ENCODE results near the gene ZNF37A.
"Not testable (repeated sequence)": the region's sequence is repeated elsewhere in the genome, so short reads cannot be mapped to it uniquely, and the experiment has no call there.

The ZNF37A gene

DNA sequence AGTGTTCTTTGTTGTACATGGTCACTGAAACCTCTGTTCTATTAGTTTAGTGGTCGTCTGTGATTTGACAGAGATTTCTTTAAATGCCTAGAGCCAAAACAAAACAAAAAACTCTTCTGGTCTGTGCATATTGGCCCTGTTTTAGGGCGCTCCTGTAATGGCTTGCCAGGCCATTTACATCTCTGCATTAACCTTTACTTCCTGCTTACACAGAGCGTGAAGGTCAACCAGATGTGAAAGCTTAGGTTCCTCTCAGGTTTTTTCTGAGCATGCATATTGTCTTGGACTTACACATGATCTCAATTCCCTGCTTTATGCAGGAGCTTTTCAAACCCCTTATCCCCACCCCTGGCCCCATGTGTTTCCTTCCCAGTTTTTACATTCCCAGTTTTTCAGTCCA lies 9.6 kb downstream of the ZNF37A start:
- no peaks in the 10 kb centered on the region for H3K27me3 Mint-ChIP-seq (ENCODE audit: low read depth)
- DNase-seq (ENCODE audit: low spot score), result no peak
- H3K4me3 Mint-ChIP-seq, result no peak overlapping the region
- no peaks in the 10 kb centered on the region for H3K4me1 Mint-ChIP-seq (ENCODE audit: low read depth)
- H3K27ac Mint-ChIP-seq, result no peak overlapping the region
- H3K9me3 Mint-ChIP-seq, result peaks cover 94% of the 10 kb centered on the region
- peaks cover 92% of the 10 kb centered on the region for H3K36me3 Mint-ChIP-seq (ENCODE audit: low read depth)

DNA sequence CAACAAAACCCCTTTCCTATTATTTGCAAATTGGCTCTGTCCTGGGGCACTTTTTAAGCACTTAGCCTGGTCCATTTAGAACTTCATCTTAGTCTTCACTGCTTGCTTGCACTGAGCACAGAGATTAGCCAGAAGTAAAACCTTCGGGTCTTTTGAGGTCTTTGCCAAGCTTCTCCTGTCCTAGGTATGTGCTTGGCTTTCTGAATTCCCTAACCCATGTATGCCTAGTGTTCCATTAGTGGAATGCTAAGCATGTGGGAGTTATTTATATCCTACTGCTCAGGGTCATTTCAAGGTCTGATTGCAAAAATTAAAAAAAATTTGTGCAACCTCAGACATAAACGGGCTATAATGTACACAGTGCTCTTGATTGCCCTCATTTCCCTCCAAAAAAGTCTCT lies 18.0 kb downstream of the ZNF37A start:
- Mint-ChIP-seq H3K27ac (no peak overlapping the region), H3K4me3 (no peak overlapping the region), H3K9me3 (peaks cover 79% of the 10 kb centered on the region), H3K4me1 (ENCODE audit: low read depth) (no peaks in the 10 kb centered on the region), H3K27me3 (ENCODE audit: low read depth) (no peaks in the 10 kb centered on the region), H3K36me3 (ENCODE audit: low read depth) (peaks cover 51% of the 10 kb centered on the region)
- no peak for DNase-seq (ENCODE audit: low spot score)

DNA sequence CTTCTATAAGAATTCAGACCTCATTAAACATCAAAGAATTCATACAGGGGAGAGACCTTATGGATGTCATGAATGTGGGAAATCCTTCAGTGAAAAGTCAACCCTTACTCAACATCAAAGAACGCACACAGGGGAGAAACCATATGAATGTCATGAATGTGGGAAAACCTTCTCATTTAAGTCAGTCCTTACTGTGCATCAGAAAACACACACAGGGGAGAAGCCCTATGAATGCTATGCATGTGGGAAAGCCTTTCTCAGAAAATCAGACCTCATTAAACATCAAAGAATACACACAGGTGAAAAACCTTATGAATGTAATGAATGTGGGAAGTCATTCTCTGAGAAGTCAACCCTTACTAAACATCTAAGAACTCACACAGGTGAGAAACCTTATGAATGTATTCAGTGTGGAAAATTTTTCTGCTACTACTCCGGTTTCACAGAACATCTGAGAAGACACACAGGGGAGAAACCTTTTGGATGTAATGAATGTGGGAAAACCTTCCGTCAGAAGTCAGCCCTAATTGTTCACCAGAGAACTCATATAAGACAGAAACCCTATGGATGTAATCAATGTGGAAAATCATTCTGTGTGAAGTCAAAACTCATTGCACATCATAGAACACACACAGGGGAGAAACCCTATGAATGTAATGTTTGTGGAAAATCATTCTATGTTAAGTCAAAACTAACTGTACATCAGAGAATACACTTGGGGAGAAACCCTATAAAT lies 24.1 kb downstream of the ZNF37A start:
- Mint-ChIP-seq H3K27ac (no peak overlapping the region), H3K4me3 (no peak overlapping the region), H3K4me1 (ENCODE audit: low read depth) (no peaks in the 10 kb centered on the region), H3K27me3 (ENCODE audit: low read depth) (no peaks in the 10 kb centered on the region), H3K36me3 (ENCODE audit: low read depth) (peaks cover 58% of the 10 kb centered on the region), H3K9me3 (peaks cover 89% of the 10 kb centered on the region)
- no peak for DNase-seq (ENCODE audit: low spot score)

DNA sequence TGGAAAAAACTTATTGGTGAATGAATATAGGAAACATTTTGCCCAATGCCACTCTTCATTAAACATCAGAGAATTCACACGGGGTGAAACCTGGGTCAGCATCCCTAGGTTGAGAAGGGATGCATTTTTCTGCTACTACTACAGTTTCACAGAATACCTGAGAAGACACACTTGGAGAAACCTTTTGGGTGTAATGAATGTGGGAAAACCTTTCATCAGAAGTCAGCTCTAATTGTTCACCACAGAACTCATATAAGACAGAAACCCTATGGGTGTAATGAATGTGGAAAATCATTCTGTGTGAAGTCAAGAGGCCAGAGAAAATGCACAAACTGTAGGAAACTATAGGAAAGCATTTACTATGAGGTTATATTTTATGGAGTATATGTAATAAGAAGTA lies 24.9 kb downstream of the ZNF37A start:
- Mint-ChIP-seq H3K9me3 (peaks cover 91% of the 10 kb centered on the region), H3K4me3 (no peak overlapping the region), H3K27ac (no peak overlapping the region), H3K27me3 (ENCODE audit: low read depth) (no peaks in the 10 kb centered on the region), H3K4me1 (ENCODE audit: low read depth) (no peaks in the 10 kb centered on the region), H3K36me3 (ENCODE audit: low read depth) (peaks cover 55% of the 10 kb centered on the region)
- DNase-seq (ENCODE audit: low spot score), result no peak

DNA sequence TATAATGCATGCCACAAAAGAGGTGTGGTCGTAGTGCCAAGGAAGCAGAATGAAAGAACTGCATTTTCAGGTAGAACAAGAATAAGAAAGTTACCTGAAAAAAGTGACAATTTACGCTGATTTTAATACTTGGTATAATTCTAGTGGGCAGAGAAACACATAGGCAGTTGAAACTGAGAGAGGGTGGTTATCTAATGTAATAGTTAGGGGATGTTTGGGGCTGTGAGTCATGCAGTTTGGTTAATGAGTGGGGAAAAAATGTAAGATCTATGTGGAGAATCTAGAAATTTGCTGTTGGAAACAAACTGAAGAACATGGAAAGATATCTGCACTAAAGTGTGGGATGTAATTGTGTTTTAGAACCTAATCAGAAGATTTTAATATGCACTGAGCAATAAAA lies 33.7 kb downstream of the ZNF37A start:
- H3K36me3 Mint-ChIP-seq (ENCODE audit: low read depth), result peaks cover 5% of the 10 kb centered on the region
- no peak overlapping the region for H3K27ac Mint-ChIP-seq
- no peak for DNase-seq (ENCODE audit: low spot score)
- peaks cover 83% of the 10 kb centered on the region for H3K9me3 Mint-ChIP-seq
- no peaks in the 10 kb centered on the region for H3K27me3 Mint-ChIP-seq (ENCODE audit: low read depth)
- no peak overlapping the region for H3K4me3 Mint-ChIP-seq
- no peaks in the 10 kb centered on the region for H3K4me1 Mint-ChIP-seq (ENCODE audit: low read depth)

DNA sequence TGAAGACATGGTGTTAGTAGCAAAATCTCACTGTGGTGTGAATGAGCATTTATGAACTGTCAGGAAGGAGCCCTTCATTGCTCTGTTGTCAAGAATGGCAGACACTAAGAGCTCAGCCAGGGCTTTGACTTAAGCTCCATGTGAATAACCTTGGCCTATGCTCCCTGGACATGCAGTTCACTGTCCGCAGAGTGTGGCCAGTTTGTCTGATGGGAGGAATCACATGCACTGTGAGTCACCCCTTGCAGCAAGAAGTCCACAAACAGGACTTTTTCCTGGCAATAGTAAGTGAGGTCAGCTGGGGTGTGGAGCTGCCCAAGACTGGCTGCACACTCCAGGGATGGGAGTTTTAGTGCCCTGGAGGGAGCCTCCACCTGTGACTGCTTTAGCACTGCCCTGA lies 49.5 kb downstream of the ZNF37A start:
- no peaks in the 10 kb centered on the region for H3K36me3 Mint-ChIP-seq (ENCODE audit: low read depth)
- no peak overlapping the region for H3K4me3 Mint-ChIP-seq
- peaks cover 48% of the 10 kb centered on the region for H3K9me3 Mint-ChIP-seq
- H3K27me3 Mint-ChIP-seq (ENCODE audit: low read depth), result no peaks in the 10 kb centered on the region
- no peak for DNase-seq (ENCODE audit: low spot score)
- no peaks in the 10 kb centered on the region for H3K4me1 Mint-ChIP-seq (ENCODE audit: low read depth)
- no peak overlapping the region for H3K27ac Mint-ChIP-seq

DNA sequence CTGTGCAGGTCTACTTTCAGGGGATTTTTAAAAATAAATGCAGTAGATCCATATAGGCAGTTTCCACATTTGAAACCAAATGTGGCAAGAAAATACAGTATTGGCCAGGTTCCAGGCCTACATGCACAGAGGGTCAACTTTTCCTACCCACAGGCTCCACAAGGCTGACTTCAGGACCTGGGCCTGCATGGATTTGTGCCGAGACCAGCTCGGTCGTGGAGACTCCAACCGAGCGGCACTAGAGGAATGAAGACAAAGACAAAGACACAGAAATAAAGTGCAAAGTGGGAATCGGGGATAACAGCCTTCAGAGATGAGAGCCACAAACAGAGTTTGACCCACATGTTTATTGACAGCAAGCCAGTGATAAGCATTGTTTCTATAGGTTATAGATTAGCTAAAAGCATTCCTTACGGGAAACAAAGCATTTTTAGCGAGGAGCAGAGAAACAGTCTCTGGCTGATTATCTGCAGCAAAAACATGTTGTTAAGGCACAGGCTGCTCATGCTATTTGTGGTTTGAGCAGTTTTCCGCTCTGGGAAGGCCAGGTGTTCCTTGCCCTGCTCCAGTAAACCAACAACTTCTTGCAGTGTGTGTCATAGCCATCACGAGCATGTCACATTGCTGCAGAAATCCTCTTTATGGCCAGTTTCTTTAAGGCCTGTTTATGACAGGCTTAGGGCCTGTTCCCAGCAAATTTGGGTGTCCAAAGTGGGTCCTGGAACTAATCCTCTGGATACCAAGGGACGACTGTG lies 52.6 kb downstream of the ZNF37A start:
- Mint-ChIP-seq H3K36me3 (ENCODE audit: low read depth) (no peaks in the 10 kb centered on the region), H3K27me3 (ENCODE audit: low read depth) (no peaks in the 10 kb centered on the region), H3K4me3 (no peak overlapping the region), H3K4me1 (ENCODE audit: low read depth) (no peaks in the 10 kb centered on the region), H3K27ac (no peak overlapping the region), H3K9me3 (peaks cover 46% of the 10 kb centered on the region)
- no peak for DNase-seq (ENCODE audit: low spot score)

DNA sequence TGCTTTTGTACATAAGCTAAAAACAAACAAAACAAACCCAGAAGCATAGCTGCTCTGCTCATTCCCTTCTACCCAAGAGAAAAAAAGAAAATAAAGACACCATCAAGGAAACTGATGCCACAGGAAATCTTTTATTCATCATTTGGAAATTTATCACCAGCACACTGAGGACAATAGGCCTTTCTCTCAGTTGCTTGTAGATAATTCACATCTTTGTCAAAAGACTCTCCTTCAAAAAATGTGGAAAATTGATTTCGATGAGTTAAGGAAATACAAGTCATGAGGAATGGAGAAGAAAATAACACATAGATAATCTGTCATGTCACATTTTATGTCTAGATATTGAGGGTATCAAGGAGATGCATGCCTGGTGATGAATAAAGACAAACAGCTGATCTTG lies 53.5 kb downstream of the ZNF37A start:
- H3K27me3 Mint-ChIP-seq (ENCODE audit: low read depth), result no peaks in the 10 kb centered on the region
- no peak overlapping the region for H3K4me3 Mint-ChIP-seq
- no peaks in the 10 kb centered on the region for H3K36me3 Mint-ChIP-seq (ENCODE audit: low read depth)
- DNase-seq (ENCODE audit: low spot score), result no peak
- peaks cover 44% of the 10 kb centered on the region for H3K9me3 Mint-ChIP-seq
- no peaks in the 10 kb centered on the region for H3K4me1 Mint-ChIP-seq (ENCODE audit: low read depth)
- H3K27ac Mint-ChIP-seq, result no peak overlapping the region

DNA sequence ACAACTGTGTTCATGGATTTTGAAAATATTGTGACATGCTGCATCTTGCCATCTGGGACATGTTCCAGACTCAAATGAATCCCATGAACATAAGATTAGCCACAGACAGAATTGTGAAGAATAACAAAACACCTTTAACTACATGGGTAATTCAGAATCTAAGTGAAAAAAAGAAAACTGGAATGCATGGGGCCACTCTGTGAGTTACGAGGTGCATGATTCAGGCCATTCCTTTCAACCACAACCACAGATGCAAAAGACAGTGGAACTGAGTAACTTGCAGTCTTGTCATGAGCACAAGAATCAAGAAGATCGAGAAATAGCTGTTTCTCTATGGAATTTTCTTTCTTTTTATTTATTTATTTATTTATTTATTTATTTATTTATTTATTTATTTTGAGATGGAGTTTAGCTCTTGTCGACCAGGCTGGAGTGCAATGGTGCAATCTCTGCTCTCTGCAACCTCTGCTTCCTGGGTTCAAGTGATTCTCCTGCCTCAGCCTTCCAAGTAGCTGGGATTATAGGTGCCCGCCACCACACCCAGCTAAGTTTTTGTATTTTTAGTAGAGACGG lies 56.8 kb downstream of the ZNF37A start:
- not testable (repeated sequence) for H3K27ac Mint-ChIP-seq; H3K4me1 Mint-ChIP-seq (ENCODE audit: low read depth); DNase-seq (ENCODE audit: low spot score); H3K27me3 Mint-ChIP-seq (ENCODE audit: low read depth); H3K4me3 Mint-ChIP-seq; H3K36me3 Mint-ChIP-seq (ENCODE audit: low read depth)
- H3K9me3 Mint-ChIP-seq, result peaks cover 29% of the 10 kb centered on the region

DNA sequence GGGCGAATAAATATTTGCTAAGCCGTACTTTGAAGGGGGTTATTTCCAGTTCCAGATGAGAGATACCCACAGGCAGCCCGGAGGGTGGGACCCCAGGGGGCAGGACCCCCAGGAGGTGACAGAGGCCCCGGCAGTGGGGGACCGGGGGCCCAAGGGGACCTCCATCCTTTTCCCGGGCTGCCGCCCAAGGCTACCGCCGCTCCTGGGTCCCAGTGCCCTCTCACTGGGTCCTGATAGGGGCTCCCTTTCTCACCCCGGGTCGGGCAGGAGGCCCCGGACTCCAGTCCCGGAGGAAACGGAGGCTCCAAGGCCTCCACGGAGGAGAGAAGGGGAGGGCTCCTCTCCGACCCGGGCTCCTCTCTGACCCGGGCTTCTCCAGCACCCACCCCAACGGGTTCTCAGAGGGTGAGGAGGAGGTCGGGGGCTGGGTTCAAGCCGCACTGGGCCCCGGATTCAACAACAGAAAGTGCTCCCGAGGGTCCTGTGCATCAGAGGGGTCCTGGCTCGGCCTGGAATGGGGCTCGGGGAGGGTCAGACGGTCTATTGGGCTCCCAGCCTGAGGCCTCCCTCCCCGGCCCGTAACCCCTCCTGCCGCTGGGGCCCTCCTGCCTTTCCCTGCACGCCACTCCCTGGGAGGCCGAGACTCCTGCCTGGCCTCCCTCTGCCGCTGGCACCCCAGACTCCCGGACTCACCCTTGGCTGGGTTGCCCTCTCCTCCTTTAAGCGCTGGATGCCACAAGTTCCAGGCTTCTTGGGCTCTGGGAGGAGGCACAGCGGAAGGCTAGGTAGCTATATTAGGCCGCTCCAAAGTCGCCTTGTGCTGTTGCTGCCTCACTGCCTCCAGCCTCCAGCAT lies 62.5 kb downstream of the ZNF37A start:
- no peak for DNase-seq (ENCODE audit: low spot score)
- no peak overlapping the region for H3K4me3 Mint-ChIP-seq
- H3K36me3 Mint-ChIP-seq (ENCODE audit: low read depth), result no peaks in the 10 kb centered on the region
- H3K4me1 Mint-ChIP-seq (ENCODE audit: low read depth), result no peaks in the 10 kb centered on the region
- H3K27ac Mint-ChIP-seq, result no peak overlapping the region
- peaks cover 16% of the 10 kb centered on the region for H3K9me3 Mint-ChIP-seq
- H3K27me3 Mint-ChIP-seq (ENCODE audit: low read depth), result no peaks in the 10 kb centered on the region

DNA sequence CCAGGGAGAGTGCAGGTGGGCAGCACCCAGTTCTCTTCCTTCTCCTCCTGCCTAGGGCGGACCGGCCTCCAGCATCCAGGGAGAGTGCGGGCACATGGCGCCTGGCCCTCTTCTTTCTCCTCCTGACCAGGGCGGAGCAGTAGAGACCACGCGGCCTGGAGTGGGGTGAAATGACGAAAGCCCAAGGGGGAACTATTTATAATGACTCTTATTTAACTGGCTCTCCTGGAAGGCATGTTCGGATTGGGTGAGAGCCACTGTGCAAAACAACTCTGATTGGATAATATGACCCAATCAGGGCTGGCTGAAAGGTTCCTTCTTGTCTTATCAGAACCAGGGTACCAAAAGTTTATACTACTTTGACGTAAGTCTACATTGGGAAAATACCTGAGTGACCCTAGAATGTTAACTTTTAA lies 63.1 kb downstream of the ZNF37A start:
- no peak for DNase-seq (ENCODE audit: low spot score)
- Mint-ChIP-seq H3K27me3 (ENCODE audit: low read depth) (no peaks in the 10 kb centered on the region), H3K4me1 (ENCODE audit: low read depth) (no peaks in the 10 kb centered on the region), H3K9me3 (peaks cover 14% of the 10 kb centered on the region), H3K27ac (no peak overlapping the region), H3K4me3 (no peak overlapping the region), H3K36me3 (ENCODE audit: low read depth) (no peaks in the 10 kb centered on the region)

DNA sequence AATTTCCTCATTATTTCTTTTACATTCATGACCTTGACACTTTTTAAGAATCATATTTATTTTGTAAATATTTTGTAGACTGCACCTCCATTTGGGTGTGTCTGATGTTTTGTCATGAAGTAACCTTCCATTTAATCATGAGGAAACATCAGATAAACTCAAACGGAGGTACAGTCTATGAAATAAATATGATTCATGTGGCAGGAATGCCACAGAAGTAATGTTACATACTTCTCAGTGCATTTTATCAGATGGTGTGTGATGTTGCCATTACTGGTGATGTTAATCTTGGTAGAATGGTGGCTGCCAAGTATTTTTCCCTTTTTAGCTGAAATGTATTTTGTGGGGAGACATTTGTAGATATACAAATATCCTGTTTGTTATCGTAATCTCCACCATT lies 64.9 kb downstream of the ZNF37A start:
- no peak for DNase-seq (ENCODE audit: low spot score)
- H3K27me3 Mint-ChIP-seq (ENCODE audit: low read depth), result no peaks in the 10 kb centered on the region
- peaks cover 14% of the 10 kb centered on the region for H3K9me3 Mint-ChIP-seq
- no peaks in the 10 kb centered on the region for H3K36me3 Mint-ChIP-seq (ENCODE audit: low read depth)
- H3K27ac Mint-ChIP-seq, result no peak overlapping the region
- no peaks in the 10 kb centered on the region for H3K4me1 Mint-ChIP-seq (ENCODE audit: low read depth)
- H3K4me3 Mint-ChIP-seq, result no peak overlapping the region

DNA sequence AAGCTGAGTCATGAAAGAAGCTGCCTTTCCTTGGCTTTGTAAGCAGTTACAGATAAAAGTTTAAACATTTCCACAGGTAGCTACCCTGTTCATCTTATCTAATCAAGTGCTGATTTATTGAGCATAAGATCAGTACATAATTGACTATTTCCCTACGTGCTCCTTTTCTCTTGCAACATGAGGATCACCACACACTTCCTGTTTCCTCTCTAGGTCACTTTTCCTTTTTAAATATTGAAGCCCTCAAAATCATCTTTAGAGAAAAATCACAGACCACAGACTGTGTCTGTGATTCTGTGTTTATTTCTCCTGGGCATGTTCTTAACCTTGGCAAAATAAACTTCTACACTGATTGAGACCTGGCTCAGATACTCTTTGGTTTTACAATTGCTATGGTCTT lies 69.5 kb downstream of the ZNF37A start:
- no peaks in the 10 kb centered on the region for H3K27me3 Mint-ChIP-seq (ENCODE audit: low read depth)
- H3K27ac Mint-ChIP-seq, result no peak overlapping the region
- no peak overlapping the region for H3K4me3 Mint-ChIP-seq
- peaks cover 10% of the 10 kb centered on the region for H3K9me3 Mint-ChIP-seq
- no peaks in the 10 kb centered on the region for H3K4me1 Mint-ChIP-seq (ENCODE audit: low read depth)
- H3K36me3 Mint-ChIP-seq (ENCODE audit: low read depth), result no peaks in the 10 kb centered on the region
- DNase-seq (ENCODE audit: low spot score), result no peak

DNA sequence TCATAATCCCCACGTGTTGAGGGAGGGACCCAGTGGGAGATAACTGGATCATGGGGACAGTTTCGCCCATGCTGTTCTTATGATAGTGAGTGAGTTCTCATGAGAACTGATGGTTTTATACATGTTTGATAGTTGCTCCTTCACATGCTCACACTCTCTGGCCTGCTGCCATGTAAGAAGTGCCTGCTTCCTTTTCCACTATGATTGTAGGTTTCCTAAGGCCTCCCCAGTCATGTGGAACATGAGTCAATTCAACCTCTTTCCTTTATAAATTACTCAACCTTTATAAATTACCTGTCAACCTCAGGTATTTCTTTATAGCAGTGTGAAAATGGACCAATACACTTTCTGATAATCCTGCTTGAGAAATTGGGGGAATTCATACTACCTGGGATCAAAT lies 80.2 kb downstream of the ZNF37A start:
- H3K36me3 Mint-ChIP-seq (ENCODE audit: low read depth), result no peaks in the 10 kb centered on the region
- no peaks in the 10 kb centered on the region for H3K27me3 Mint-ChIP-seq (ENCODE audit: low read depth)
- no peak for DNase-seq (ENCODE audit: low spot score)
- H3K9me3 Mint-ChIP-seq, result peaks cover 23% of the 10 kb centered on the region
- H3K4me3 Mint-ChIP-seq, result no peak overlapping the region
- H3K27ac Mint-ChIP-seq, result no peak overlapping the region
- no peaks in the 10 kb centered on the region for H3K4me1 Mint-ChIP-seq (ENCODE audit: low read depth)

Measured in T-helper 2 cell treated with Interferon-gamma antibody and Interleukin-4, amounts not matched to agents 5 μg/mL and 100 μg/mL, for 36 hours (primary cell).